Gastroesophageal sphincter (tissue), 3 donors: Measurements from ENCODE around the gene BCAS3.

Experiments used
- CTCF ChIP-seq, 4 experiments: fragments of 200-600 bp in 2 of 4; fragments of 450-650 bp in 2 of 4; sonication (generic) in 1 of 4; IDR thresholded peaks; one replicate each; pipeline ENCODE4 v1.5.1; 2017 to 2019; ENCODE audit warnings: antibody characterized with exemption in 4 of 4, mild to moderate bottlenecking in 2 of 4, moderate library complexity in 2 of 4
- POLR2AphosphoS5 ChIP-seq: sonication (generic); formaldehyde crosslinking; IDR thresholded peaks from one replicate; pipeline ENCODE4 v1.6.1; 2017; ENCODE audit warnings: antibody characterized with exemption

GRCh38 chr17:61398721-61399130 lies 721.1 kb downstream of the BCAS3 start:
- no peak for TF ChIP-seq CTCF (IDR thresholded peaks at IDR 0.05)
- no peak for TF ChIP-seq POLR2AphosphoS5
